RWPE1 (cell line): ENCODE results near the gene NKRF.

ENCODE experiments used
- CTCF ChIA-PET: fragments of 350-600 bp; sonication (Branson Sonifier 250); formaldehyde crosslinking; extraction: SDS; loops from one replicate; lab custom pipeline; 2021; lab: Yijun Ruan, JAX
- POLR2A ChIA-PET: fragments of 400-600 bp; formaldehyde crosslinking; extraction: SDS; loops from one replicate; lab custom pipeline; 2020; ENCODE audit warnings: antibody characterized with exemption; ENCODE audit not compliant: low non-redundant PET; lab: Yijun Ruan, JAX
- DNase-seq: peaks from one replicate; pipeline ENCODE4 v3.0.0; 2012; ENCODE audit warnings: low spot score
- H3K27ac ChIP-seq: fragments of 450-650 bp; 2 replicates; pipeline ENCODE4 v1.5.1; 2017
- CTCF ChIP-seq: fragments of 450-650 bp; conservative IDR thresholded peaks from 2 replicates; pipeline ENCODE4 v1.5.1; 2017; ENCODE audit warnings: low read depth, mild to moderate bottlenecking

Gene NKRF

GRCh38 chrX:119602701-119603255 is 3.4 kb downstream of the NKRF start:
- DNase-seq, result no peak
- ChIA-PET POLR2A (no interaction called here), CTCF (interaction anchor here (0.7 kb wide), 1 partner anchor 87 kb away, joined by 5 read pairs; no protein-coding TSS in a partner anchor)
- no peak for TF ChIP-seq CTCF
- peak overlapping the region; percentile 52 for H3K27ac ChIP-seq

GRCh38 chrX:119589810-119590209 is 16.4 kb downstream of the NKRF start:
- no peak overlapping the region for H3K27ac ChIP-seq
- DNase-seq, result no peak
- CTCF ChIA-PET, result interaction anchor here (1.1 kb wide), 1 partner anchor 74 kb away, joined by 3 read pairs; no protein-coding TSS in a partner anchor
- TF ChIP-seq CTCF, result no peak
- POLR2A ChIA-PET, result no interaction called here

GRCh38 chrX:119583431-119584059 is 22.7 kb downstream of the NKRF start:
- no peak overlapping the region for H3K27ac ChIP-seq
- no peak for TF ChIP-seq CTCF
- CTCF ChIA-PET, result interaction anchor here (0.6 kb wide), 1 partner anchor 1040 kb away, joined by 3 read pairs; no protein-coding TSS in a partner anchor
- no peak for DNase-seq
- POLR2A ChIA-PET, result no interaction called here

- CTCF ChIA-PET, result no interaction called here
- H3K27ac ChIP-seq, result no peak overlapping the region
- DNase-seq, result no peak
- TF ChIP-seq CTCF, result no peak
- POLR2A ChIA-PET, result no interaction called here
Measured at GRCh38 chrX:119579414-119579813, 26.8 kb downstream of the NKRF start.

- peak; percentile 94 for DNase-seq
- peak within 1 kb of the TSS; percentile 82 for H3K27ac ChIP-seq
- POLR2A ChIA-PET, result interaction anchor here (0.6 kb wide), 1 partner anchor 25 kb away, joined by 3 read pairs; no protein-coding TSS in a partner anchor
- CTCF ChIA-PET, result interaction anchor here (0.6 to 0.9 kb wide), 3 partner anchors 35 to 206 kb away, joined by 3 to 4 read pairs (median 3); no protein-coding TSS in a partner anchor
- TF ChIP-seq CTCF, result peak; percentile 31; the same call in 1 of the 2 replicates
Measured at GRCh38 chrX:119574394-119575266, 31.6 kb downstream of the NKRF start, which contains the start of gene UBE2A. TSS of gene UBE2A (plus strand) at chrX:119574563. CDS start at chrX:119574712, 149 bp downstream.

- TF ChIP-seq CTCF, result no peak
- ChIA-PET CTCF (no interaction called here), POLR2A (interaction anchor here (0.5 kb wide), 1 partner anchor 200 kb away, joined by 3 read pairs; no protein-coding TSS in a partner anchor)
- H3K27ac ChIP-seq, result peak overlapping the region; percentile 82
- DNase-seq, result peak; percentile 46
Measured at GRCh38 chrX:119573840-119574393, 32.3 kb downstream of the NKRF start.
